HG03432 (cell line): ENCODE results near the gene METAP2.
"Not testable (repeated sequence)": the region's sequence is repeated elsewhere in the genome, so short reads cannot be mapped to it uniquely, and the experiment has no call there.

Experiments
- ATAC-seq: cut with Tn5 transposase; IDR thresholded peaks from one replicate; pipeline ENCODE4 v1.9.1; 2021; ENCODE audit warnings: mild to moderate bottlenecking, moderate library complexity; ENCODE audit not compliant: unreplicated experiment

METAP2 gene

DNA sequence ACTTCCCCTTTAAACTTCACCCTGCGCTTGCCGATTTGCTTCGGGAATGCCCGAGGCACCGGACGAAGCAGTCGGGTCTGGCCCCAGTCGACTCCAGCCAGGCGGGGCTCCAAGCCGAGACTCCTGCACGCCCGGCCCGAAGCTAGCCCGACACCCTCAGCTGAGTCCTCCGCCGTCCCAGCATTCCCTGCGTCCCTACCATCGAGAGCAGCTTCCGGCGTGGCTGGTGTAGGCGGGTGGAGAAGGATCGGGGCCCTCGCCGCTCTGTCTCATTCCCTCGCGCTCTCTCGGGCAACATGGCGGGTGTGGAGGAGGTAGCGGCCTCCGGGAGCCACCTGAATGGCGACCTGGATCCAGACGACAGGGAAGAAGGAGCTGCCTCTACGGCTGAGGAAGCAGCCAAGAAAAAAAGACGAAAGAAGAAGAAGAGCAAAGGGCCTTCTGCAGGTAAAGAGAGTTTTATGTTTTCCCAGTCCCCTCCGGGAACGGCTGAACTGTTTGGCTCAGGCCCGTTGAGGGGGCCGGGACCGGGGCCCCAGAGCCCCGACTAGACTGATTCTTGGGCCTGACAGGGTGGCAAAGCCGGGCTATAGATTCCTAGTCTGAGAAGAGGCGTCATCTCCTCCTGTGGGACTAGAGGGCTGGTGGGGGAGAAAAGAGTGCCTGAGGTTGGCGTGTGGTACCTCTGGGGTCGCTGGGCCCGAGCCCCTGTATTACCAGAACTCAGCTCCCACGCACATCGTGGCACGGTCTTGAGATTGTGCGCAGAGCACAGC is at the start of gene METAP2:
TSS of gene METAP2 (plus strand) at position 269 of the 776 bp plus-strand sequence. CDS start at position 297, 28 bp downstream.
- ATAC-seq, result peak; percentile 98

DNA sequence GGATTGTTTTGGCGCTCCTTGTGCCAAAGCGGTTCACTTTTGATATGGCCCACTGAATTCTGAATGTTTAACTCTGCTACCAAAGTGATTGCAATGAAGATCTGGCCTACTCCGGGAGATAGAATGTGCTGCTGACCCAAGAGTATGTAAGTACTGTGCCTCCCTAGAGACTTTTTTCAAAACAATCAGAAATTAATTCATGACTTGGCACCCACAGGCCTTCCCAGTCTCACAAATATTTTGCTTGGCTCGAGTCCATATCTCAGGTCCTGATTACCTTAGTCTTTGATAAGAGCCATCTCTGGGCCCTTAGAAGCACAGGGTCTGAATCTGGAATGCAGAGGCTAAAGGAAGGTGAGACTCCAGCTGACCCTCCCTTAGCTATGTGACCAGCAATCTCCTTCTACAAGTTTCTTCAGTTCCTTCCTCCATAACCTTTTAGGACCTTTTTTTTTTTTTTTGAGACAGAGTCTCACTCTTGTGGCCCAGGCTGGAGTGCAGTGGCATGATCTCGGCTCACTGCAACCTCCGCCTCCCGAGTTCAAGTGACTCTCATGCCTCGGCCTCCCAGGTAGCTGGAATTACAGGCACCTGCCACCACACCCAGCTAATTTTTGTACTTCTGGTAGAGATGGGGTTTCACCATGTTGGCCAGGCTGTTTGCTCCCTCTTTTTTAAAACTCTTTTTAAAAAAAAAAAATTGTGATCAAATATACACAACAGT is 49.5 kb upstream of the METAP2 start:
- no peak for ATAC-seq

DNA sequence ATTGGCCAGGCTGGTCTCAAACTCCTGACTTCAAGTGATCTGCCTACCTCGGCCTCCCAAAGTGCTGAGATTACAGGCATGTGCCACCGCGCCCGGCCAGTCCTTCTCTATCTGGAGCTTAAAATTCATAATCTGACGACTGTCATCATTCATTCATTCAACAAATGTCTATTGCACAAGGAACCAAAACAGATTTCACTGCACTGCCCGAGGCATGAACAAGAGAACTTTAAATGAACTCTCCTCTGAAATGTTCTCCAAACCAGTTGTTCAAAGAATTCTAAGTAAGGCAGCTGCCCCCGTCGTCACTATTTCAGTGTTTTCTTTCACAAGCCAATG is 44.8 kb upstream of the METAP2 start:
- ATAC-seq, result no peak

DNA sequence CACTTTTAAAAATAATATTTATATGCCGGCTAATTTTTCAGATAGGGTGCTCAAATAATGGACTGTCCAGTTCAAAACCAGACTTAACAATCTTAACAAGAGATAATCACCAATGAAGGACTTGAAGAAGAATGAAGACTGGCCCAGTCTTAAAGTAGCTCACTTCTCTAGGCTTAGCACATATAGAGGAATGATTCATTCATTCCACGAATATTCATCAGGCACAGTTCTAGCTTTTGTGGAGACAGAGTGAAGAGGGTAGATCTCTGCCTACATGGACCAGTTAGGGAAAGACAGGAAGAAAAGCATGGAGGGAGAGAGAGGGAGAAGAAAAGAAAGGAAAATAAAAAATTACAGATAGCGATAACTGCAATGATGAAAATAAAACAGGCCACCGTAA is 42.8 kb upstream of the METAP2 start:
- no peak for ATAC-seq

DNA sequence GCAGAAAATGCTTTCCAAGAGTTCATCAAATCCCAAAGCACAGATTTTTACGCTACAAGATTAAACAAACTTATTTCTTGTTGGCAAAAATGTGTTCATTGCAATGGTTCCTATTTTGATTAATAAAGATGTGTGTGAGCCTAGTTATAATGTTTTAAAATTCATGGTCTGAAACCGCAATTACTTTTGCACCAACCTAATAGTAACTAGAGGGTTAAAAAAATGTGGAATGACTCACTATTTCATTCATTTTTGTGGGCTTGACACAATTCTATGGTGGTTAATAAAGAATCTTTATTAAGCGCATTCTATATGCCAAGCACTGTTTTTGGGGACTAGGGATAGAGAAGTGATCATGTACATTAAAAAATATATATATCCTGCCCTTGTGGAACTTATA is 38.6 kb upstream of the METAP2 start:
- ATAC-seq, result no peak

DNA sequence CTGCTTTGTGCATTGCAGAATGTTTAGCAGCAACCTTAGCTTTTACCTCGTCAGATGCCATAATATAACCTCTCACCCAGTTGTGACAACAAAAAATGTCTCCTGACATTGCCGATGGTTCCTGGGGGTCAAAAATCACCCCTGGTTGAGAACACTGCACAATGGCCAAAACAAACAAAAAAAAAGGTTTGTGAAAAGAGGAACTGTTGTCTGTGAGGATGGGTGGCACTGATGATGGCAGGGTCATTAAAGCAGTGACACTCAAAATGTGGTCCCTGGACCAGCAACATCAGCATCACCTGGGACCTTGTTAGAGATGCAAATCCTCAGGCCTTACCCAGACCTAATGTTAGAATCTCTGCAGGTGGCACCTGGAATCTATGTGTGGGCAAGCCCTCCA is 36.4 kb upstream of the METAP2 start:
- ATAC-seq, result no peak

DNA sequence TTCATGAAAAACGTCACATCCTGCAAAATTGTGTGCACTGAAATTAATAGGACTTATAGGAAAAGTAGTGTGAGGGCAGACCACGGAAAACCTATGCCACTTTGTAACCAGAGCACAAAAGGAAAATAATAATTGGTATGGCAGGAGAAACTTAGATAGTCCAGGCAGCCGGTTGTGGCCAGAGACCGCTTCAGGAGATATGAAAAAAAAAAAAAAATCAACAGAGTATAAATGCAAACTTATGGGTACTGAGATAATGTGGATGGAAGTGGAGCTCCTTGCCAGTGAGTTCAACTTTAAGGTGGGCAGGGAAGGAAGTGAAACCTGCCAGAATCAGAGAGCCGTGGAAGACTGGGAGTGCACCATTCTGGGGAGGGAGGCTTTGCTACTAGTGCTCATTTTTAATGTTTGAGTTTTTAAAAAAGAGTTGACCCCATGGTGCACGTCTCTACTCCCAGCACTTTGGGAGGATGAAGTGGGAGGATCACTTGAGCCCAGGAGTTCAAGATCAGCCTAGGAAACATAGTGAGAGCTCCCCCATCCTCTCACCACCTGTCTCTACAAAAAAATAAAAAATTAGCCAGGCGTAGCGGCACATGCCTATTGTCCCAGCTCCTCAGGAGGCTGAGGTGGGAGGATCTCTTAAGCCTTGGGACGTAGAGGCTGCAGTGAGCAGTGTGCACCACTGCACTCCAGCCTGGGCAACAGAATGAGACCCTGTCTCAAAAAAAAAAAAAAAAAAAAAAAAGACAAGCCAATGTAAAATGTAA is 34.3 kb upstream of the METAP2 start:
- no peak for ATAC-seq

DNA sequence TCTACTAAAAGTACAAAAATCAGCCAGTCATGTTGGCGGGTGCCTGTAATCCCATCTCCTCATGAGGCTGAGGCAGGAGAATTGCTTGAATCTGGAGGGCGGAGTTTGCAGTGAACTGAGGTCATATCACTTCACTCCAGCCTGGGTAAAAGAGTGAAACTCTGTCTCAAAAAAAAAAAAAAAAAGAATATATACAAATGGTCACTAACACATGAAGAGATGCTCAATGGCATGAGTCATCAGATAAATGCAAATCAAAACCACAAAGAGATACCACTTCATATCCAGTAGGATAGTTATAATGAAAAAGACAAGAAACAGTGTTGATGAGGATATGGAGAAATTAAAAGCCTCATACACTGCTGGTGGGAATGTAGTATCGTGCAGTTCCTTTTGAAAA is 33.6 kb upstream of the METAP2 start:
- ATAC-seq, result no peak

DNA sequence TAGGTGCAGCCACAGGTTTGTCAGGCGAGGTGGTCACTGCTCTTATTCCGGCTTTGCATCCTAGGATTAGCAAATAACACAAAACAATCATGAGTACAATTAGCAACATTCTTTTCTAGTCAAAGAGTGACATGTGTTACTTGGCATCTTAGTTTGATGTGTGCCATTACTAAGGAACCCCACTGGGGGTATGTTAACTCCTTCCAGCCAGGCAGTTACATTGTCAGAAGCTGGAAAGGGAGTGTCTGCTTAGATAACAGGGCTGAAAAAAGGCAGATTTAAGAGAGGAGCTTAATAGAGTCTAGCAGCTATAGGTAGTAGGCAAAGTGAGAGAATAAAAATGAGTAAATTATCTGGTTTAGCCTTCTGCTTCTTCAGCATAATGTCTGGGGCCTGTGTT is 30.5 kb upstream of the METAP2 start:
- no peak for ATAC-seq

DNA sequence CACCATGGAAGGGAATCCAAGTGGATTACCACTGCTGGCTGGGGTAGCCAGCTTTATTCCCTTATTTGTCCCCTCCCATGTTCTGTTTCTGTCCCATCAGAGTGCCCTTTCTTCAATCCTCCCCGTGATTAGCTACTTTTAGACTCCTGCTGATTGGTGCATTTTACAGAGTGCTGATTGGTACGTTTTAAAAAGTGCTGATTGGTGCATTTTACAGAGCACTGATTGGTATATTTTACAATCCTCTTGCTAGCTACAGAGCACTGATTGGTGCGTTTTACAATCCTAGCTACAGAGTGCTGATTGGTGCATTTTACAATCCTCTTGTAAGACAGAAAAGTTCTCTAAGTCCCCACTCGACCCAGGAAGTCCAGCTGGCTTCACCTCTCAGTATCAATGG is 28.9 kb upstream of the METAP2 start:
- ATAC-seq, result not testable (repeated sequence)

DNA sequence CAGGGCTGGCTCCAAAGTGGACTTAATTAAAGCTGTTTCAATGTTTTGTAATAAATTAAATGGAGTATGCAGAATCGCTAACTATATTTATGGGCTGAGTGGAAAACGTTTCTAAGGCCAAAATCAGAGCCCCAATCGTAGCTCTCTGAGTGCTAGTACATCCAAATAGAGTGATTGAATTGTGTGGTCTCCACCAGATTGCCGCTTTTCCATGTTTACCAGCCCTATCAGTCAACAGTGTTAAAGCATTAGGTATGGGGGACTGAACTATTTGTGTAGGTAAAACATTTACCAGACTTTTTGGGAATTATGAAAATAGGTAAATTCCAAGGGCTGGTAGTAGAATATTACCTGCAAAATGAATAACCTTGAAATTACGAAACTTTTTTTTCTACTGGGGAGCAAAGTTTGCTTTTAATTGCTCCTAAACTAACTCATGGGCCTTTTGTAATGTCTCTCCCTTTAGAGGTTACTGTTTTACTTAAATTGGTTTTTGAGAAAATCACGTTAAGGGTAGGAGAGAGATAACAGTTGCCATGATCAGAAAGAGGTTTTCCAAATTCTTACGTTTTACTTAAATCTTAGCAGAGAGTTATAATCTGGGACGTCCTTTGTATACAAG is 28.0 kb upstream of the METAP2 start:
- ATAC-seq, result no peak

DNA sequence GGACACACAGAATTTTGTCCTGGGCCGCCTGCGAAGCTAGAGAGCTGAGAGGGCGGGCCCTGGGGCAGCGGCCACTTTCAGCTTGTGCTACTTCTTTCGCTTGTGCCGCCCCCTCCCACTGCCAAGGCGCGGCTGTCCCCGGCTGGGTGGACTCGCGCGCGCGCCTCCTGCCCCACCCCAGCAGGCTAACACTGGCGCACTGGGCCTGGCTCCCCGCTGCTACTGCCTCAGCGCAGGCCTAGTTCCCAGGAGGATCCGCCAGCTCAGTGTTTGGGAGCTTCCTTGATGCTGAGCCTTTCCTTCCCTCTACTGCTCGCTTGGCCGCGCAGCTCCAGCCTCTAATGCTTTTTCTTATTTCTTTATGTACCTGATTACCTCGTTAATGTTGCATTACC is 27.4 kb upstream of the METAP2 start:
- ATAC-seq, result no peak

DNA sequence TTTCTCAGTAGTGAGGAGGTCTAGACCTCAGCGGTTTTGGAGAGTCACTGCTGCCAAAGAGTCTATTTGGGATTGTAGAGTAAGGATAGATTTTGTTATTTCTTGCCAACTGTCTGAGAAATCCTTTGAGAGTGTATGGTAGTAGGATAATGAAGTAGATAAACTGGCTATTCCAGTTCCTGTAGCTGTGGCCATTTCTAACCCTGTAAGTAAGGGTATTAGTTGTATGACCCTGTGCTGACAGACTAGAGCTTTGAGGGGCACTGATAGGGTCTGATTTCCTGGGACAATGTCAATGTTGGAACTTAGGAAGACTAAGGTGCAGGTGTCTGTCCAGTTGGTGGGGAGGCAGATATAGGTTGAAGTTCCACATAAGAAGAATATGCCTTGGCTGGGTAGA is 24.3 kb upstream of the METAP2 start:
- ATAC-seq, result not testable (repeated sequence)

DNA sequence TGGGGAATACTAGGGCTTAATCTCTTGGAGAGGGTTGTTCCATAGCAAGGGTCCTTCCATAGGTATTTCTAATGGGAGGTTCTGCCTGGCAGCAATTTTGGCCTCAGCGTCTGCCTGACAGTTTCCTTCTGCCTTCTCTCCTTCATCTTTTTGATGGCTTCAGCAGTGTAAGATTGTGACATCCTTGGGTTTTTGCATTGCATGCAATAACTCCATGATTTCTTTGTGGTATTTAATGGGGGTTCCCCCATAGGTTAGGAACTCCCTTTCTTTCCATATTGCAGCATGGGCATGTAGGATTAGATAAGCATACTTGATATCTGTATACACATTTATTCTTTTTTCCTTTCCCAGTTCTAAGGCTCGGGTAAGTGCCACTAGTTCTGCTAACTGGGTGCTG is 21.5 kb upstream of the METAP2 start:
- ATAC-seq, result not testable (repeated sequence)

DNA sequence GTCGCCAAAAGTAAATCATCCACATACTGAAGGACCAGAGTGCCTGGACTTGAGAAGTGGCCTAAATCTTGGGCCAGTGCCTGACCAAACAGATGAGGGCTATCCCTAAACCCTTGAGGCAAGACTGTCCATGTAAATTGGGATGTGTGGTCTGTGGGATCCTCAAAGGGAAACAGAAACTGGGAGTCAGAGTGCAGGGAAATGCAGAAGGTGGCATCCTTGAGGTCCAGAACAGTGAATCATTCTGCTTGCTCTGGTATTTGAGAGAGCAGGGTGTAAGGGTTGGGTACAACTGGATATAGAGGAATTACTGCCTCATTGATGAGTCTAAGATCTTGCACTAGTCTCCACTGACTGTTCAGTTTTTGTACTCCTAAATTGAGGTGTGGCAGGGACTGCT is 20.1 kb upstream of the METAP2 start:
- not testable (repeated sequence) for ATAC-seq

DNA sequence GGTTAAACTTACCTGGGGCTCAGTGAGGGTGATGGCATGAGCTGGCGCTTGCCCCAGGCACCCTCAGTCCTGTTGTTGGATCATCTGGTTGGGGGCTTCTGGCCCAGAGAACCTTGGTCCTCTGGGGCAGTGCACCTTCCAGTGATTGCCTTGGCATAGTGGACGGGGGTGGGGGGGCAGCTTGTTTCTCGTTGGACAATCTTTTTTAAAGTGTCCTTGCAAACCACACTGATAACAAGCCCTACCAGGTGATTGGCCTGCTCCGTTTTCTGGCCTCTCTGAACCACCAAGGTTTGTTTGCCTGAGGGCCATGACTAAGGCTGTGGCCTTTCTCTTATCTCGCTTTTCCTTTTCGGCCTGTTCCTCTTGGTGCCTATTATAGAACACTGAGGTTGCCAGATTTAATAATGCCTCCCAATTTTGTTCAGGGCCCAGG is 19.2 kb upstream of the METAP2 start:
- not testable (repeated sequence) for ATAC-seq

DNA sequence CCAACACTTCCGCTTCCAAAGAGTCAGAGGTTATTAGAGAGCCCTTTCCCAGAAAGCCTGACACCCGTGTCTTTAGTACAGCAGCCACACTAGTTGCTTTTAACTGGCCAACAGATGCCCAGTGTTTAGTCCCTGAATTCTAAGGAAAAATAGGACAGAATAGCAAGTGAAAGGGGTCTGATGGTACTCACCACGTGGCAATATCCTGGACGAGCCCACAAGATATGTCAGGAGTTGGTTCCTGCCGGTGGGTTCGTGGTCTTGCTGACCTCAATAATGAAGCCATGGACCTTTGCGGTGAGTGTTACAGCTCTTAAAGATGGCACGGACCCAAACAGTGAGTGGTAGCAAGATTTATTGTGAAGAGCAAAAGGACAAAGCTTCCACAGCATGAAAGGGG is 16.3 kb upstream of the METAP2 start:
- not testable (repeated sequence) for ATAC-seq

DNA sequence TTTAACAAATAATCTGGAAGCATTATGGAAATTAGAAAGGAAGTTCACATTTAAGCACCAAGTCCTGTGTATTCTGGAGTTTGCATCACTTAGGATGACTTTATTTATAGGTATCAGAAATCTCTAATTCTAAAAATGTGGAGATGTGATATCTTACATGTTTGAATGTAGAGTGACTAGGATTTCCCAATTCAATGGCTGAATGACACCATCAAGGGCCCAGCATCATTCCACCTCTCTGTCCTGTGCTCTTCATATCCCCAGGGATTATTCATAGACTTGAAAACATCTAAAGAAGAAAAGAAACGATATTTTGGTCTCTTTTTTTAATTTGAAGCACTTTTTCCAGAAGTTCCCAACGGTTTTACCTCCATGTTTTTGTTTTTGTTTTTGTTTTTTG is 15.2 kb upstream of the METAP2 start:
- ATAC-seq, result no peak

DNA sequence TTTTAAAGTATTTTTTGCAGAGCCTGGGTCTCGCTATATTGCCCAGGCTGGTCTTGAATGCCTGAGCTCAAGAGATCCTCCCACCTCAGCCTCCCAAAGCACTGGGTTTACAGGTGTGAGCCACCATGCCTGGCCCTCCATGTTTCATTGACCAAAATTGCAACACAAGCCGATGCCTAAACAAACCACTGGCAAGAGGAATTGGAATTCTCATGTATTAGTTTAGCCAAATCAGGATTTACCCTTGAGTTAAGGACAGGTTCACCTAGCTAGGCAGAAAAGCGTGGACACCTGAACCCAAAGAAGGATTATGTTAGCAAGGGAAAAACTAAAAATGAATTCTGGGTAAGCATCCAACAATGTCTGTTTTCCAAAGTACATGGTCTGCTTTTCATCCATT is 14.6 kb upstream of the METAP2 start:
- ATAC-seq, result no peak

DNA sequence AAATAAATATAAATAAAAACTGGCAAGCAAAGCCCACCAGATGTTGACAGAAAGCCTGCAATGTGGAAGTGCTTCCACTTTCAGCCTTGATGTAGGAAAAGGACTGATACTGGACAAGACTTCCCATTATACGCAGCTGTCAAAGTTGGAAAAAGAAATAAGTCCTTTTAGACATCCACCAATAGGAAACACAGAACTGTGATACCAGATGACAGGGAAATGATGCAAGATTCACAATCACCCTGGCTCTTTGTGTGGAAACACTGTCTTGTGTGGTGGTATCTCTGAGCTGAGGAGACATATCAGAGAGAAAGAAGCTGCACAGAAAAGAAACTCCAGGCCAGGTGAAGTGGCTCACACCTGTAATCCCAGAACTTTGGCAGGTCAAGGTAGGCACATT is 13.8 kb upstream of the METAP2 start:
- no peak for ATAC-seq

DNA sequence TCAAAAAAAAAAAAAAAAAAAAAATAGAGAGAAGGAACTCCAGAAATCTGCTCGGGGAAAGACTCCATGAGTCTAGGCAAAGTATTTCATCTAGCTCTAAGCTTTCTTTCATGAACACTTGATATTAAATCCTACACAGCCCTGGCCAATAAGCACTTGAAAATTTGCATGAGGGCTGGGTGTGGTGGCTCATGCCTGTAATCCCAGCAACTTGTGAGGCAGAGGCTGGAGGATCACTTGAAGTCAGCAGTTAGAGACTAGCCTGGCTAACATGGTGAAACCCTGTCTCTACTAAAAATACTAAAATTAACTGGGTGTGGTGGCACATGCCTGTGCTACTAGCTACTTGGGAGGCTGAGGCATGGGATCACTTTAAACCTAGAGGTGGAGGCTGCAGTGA is 13.1 kb upstream of the METAP2 start:
- ATAC-seq, result no peak
